K562 (cell line): ENCODE results near the gene FDPS. TPM values are rescaled to one million over a fixed set of nuclear protein-coding genes. Genes with fewer than 3 reads are reported as not detected.

Experiments
- CREB5 ChIP-seq: fragments of 250-450 bp; sonication (Bioruptor Pico); IDR thresholded peaks from 2 replicates; pipeline ENCODE4 v1.5.0; 2020; ENCODE audit warnings: mild to moderate bottlenecking
- ELF1 ChIP-seq: fragments of 200-800 bp; sonication (Bioruptor generic); IDR thresholded peaks from 2 replicates; pipeline ENCODE4 v1.6.1; 2016; ENCODE audit warnings: missing genetic modification characterization, missing compliant biosample characterization
- FOS ChIP-seq: IDR thresholded peaks from 3 replicates; pipeline ENCODE4 v1.6.1; 2011; ENCODE audit not compliant: insufficient read length; ENCODE audit errors: extremely low read depth
- GTF2A2 ChIP-seq: IDR thresholded peaks from 2 replicates; pipeline ENCODE4 v1.6.1; 2016; ENCODE audit warnings: mild to moderate bottlenecking, missing genetic modification characterization, missing compliant biosample characterization
- GTF2F1 ChIP-seq: IDR thresholded peaks from 2 replicates; pipeline ENCODE4 v1.6.1; 2011; ENCODE audit warnings: low read depth, low read length, improper control_type of control experiment
- HDAC2 ChIP-seq: fragments of 450-650 bp; IDR thresholded peaks from 2 replicates; pipeline ENCODE4 v1.6.1; 2016; ENCODE audit warnings: mild to moderate bottlenecking
- IRF9 ChIP-seq: fragments of 450-650 bp; IDR thresholded peaks from 2 replicates; pipeline ENCODE4 v1.6.1; 2016; ENCODE audit warnings: missing biosample characterization, missing genetic modification characterization
- JUNB ChIP-seq: fragments of 450-650 bp; formaldehyde crosslinking; conservative IDR thresholded peaks from 2 replicates; pipeline ENCODE4 v1.4.0; 2020; ENCODE audit warnings: mild to moderate bottlenecking
- KLF1 ChIP-seq: fragments of 450-650 bp; IDR thresholded peaks from 2 replicates; pipeline ENCODE4 v1.6.1; 2016; ENCODE audit warnings: missing genetic modification characterization, missing compliant biosample characterization
- MAFF ChIP-seq: IDR thresholded peaks from 2 replicates; pipeline ENCODE4 v1.6.1; 2012; ENCODE audit warnings: low read length, improper control_type of control experiment
- RBM34 ChIP-seq: fragments of 200-400 bp; formaldehyde crosslinking; IDR thresholded peaks from 2 replicates; pipeline ENCODE4 v1.6.1; 2018; ENCODE audit warnings: low read length, borderline replicate concordance; ENCODE audit not compliant: insufficient read depth
- RFX7 ChIP-seq: fragments of 250-450 bp; sonication (Bioruptor Pico); IDR thresholded peaks from 2 replicates; pipeline ENCODE4 v1.5.1; 2021; ENCODE audit warnings: mild to moderate bottlenecking
- SIN3A ChIP-seq, 2 experiments: fragments of 150-350 bp in 1 of 2; IDR thresholded peaks; 2 replicates each; pipeline ENCODE4 v1.6.1; 2011 to 2016; ENCODE audit warnings: borderline replicate concordance in 2 of 2, low read depth in 2 of 2, low read length in 2 of 2, mild to moderate bottlenecking in 2 of 2, moderate library complexity in 2 of 2; ENCODE audit not compliant: control insufficient read depth in 1 of 2
- TFE3 ChIP-seq: fragments of 450-650 bp; formaldehyde crosslinking; IDR thresholded peaks from 2 replicates; pipeline ENCODE4 v1.4.0; 2020; ENCODE audit warnings: mild to moderate bottlenecking, mixed read lengths
- TRIM25 ChIP-seq: fragments of 450-650 bp; IDR thresholded peaks from 2 replicates; pipeline ENCODE4 v1.7.0; 2016; ENCODE audit warnings: borderline replicate concordance
- ZBED1 ChIP-seq: IDR thresholded peaks from 2 replicates; pipeline ENCODE4 v1.6.1; 2014
- ZNF184 ChIP-seq: sonication (generic); formaldehyde crosslinking; IDR thresholded peaks from 2 replicates; pipeline ENCODE4 v1.5.0; 2020; ENCODE audit warnings: missing genetic modification reagents
- ZNF239 ChIP-seq: fragments of 250-450 bp; sonication (Bioruptor Pico); IDR thresholded peaks from 2 replicates; pipeline ENCODE4 v1.4.0; 2020; ENCODE audit warnings: mild to moderate bottlenecking
- ZNF24 ChIP-seq: fragments of 450-650 bp; IDR thresholded peaks from 2 replicates; pipeline ENCODE4 v1.6.1; 2016
- ZNF449 ChIP-seq: fragments of 250-450 bp; sonication (Bioruptor Pico); IDR thresholded peaks from 2 replicates; pipeline ENCODE4 v1.8.0; 2022; ENCODE audit warnings: moderate library complexity, mild to moderate bottlenecking, inconsistent platforms
- ZNF699 ChIP-seq: fragments of 250-450 bp; sonication (Bioruptor Pico); IDR thresholded peaks from 2 replicates; pipeline ENCODE4 v1.8.0; 2021; ENCODE audit warnings: mild to moderate bottlenecking, moderate library complexity; ENCODE audit not compliant: insufficient replicate concordance
- polyA plus RNA-seq, 8 experiments: library from polyadenylated mRNA; depleted of rRNA in 4 of 8; stranded (reverse) in 5 of 8; unstranded in 3 of 8; fragments of >200 nt; fragmentation: Nextera tagmentation in 2 of 8; fragmentation: Illumina TruSeq in 1 of 8; extraction: Ambion mirVana in 2 of 8; extraction: Trizol in 1 of 8; gene quantifications; 2 replicates each; pipeline versions ENCODE4 v1.2.1 to v1.2.3, GENCODE V29; 2011 to 2014; ENCODE audit warnings: inconsistent platforms in 1 of 8, missing spikeins in 1 of 8
- total RNA-seq, 7 experiments: library from RNA; depleted of rRNA in 6 of 7; stranded (reverse); fragments of >200 nt in 6 of 7; fragmentation: Illumina TruSeq in 2 of 7; extraction: Trizol in 2 of 7; gene quantifications; 2 replicates each; pipeline versions ENCODE4 v1.2.1 to v1.2.3, GENCODE V29; 2011 to 2021; ENCODE audit warnings: low replicate concordance in 1 of 7

The FDPS gene
- total and polyA plus RNA-seq, 9 of the 15 experiments (the other 6 are each of a cell fraction or from before 2014, with no cell fraction given): 247 to 884 (median 360) TPM

- no peak for TF ChIP-seq TRIM25
- TF ChIP-seq ZNF699: no peak
- peak; percentile 88 for TF ChIP-seq TFE3
- no peak for TF ChIP-seq GTF2F1
- TF ChIP-seq ZNF24: no peak
- TF ChIP-seq IRF9: no peak
- TF ChIP-seq HDAC2: peak; percentile 80; the same call in 1 of the 2 replicates
- TF ChIP-seq ZNF239 (CRISPR knock-in tag): no peak
- TF ChIP-seq ELF1 (tag): peak; percentile 93
- TF ChIP-seq GTF2A2 (tag): no peak
- no peak; the same call in 1 of the 2 replicates for TF ChIP-seq ZBED1
- TF ChIP-seq SIN3A (IDR thresholded peaks at IDR 0.05; ENCODE audit: borderline replicate concordance in 2 of 2, control insufficient read depth in 1 of 2, low read depth in 2 of 2, low read length in 2 of 2): peak; percentile 81 to 93; a peak in 3 of 4 replicates
- no peak for TF ChIP-seq ZNF449 (CRISPR knock-in tag)
- TF ChIP-seq CREB5 (CRISPR knock-in tag): peak; percentile 71
- peak; percentile 2; the same call in 1 of the 2 replicates for TF ChIP-seq MAFF
- no peak; the same call in 1 of the 2 replicates for TF ChIP-seq JUNB (CRISPR knock-in tag)
- TF ChIP-seq FOS: no peak
- peak; percentile 26; the same call in 1 of the 2 replicates for TF ChIP-seq KLF1
- peak; percentile 23; the same call in 1 of the 2 replicates for TF ChIP-seq RFX7 (CRISPR knock-in tag)
- no peak for TF ChIP-seq RBM34
- TF ChIP-seq ZNF184 (CRISPR knock-in tag): no peak
These were observed 46.6 kb upstream of the FDPS start, which contains the start of gene SCAMP3 (continued) for GRCh38 chr1:155261852-155262673.
